PFSK-1 (cell line): ENCODE measurements around the gene VWA5B1.

Source experiments
- FOXP2 ChIP-seq: optimal IDR thresholded peaks from 2 replicates; pipeline ENCODE3; 2011; ENCODE audit warnings: borderline replicate concordance, control low read depth, inconsistent platforms; ENCODE audit not compliant: insufficient read depth; ENCODE audit errors: extremely low read length, extremely low read depth
- POLR2AphosphoS5 ChIP-seq: IDR thresholded peaks from 2 replicates; pipeline ENCODE4 v1.6.1; 2012; ENCODE audit warnings: low read depth, mild to moderate bottlenecking, control low read depth, low read length, moderate library complexity
- SIN3A ChIP-seq: IDR thresholded peaks from 2 replicates; pipeline ENCODE4 v1.6.1; 2012; ENCODE audit warnings: mild to moderate bottlenecking, low read length, moderate library complexity, borderline replicate concordance; ENCODE audit not compliant: insufficient read depth
- TAF1 ChIP-seq: IDR thresholded peaks from 2 replicates; pipeline ENCODE4 v1.6.1; 2012; ENCODE audit warnings: low read length, control low read depth, borderline replicate concordance; ENCODE audit not compliant: insufficient read depth
- TF ChIP-seq, protein P1 (sequence below), 2 experiments: IDR thresholded peaks; 2 replicates each; pipeline versions ENCODE4 v1.6.1 to v1.8.0; 2011 to 2012; ENCODE audit warnings: low read depth in 2 of 2, low read length in 2 of 2, control low read depth in 1 of 2, inconsistent platforms in 1 of 2, mild to moderate bottlenecking in 1 of 2, moderate library complexity in 1 of 2; ENCODE audit not compliant: insufficient read depth in 1 of 2

The VWA5B1 gene

DNA sequence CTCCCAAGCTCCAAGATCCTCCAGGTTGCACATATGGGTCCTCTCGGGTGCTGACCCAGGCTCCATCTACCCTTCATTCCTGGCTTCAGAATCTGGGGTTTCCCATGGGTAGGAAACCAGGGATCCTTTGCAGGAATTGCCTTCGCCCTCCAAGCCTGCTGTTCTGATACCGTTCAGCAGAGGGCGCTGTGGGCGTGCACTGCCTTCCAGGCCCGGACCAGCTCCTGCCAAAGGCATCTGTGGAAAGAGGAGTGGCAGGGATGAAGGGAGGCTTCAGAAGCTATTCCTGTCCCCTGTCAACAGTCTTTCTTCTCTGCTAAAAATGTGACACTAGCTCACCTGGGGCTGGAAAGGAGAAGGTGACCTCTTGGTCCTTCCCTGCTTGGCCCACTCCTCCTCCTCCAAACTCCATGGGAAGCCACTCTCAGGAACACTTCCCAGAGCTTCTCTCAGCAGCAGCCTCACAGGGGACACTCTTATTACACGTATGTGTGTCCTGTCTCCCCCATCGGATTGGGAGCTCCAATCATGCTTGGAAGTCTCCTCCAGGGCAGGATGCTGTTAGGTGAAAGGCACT lies 71.2 kb downstream of the VWA5B1 start:
- no peak for TF ChIP-seq TAF1
- TF ChIP-seq, protein P1, sequence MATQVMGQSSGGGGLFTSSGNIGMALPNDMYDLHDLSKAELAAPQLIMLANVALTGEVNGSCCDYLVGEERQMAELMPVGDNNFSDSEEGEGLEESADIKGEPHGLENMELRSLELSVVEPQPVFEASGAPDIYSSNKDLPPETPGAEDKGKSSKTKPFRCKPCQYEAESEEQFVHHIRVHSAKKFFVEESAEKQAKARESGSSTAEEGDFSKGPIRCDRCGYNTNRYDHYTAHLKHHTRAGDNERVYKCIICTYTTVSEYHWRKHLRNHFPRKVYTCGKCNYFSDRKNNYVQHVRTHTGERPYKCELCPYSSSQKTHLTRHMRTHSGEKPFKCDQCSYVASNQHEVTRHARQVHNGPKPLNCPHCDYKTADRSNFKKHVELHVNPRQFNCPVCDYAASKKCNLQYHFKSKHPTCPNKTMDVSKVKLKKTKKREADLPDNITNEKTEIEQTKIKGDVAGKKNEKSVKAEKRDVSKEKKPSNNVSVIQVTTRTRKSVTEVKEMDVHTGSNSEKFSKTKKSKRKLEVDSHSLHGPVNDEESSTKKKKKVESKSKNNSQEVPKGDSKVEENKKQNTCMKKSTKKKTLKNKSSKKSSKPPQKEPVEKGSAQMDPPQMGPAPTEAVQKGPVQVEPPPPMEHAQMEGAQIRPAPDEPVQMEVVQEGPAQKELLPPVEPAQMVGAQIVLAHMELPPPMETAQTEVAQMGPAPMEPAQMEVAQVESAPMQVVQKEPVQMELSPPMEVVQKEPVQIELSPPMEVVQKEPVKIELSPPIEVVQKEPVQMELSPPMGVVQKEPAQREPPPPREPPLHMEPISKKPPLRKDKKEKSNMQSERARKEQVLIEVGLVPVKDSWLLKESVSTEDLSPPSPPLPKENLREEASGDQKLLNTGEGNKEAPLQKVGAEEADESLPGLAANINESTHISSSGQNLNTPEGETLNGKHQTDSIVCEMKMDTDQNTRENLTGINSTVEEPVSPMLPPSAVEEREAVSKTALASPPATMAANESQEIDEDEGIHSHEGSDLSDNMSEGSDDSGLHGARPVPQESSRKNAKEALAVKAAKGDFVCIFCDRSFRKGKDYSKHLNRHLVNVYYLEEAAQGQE (IDR thresholded peaks at IDR 0.05; ENCODE audit: insufficient read depth in 1 of 2, low read depth in 2 of 2, low read length in 2 of 2) = no peak
- no peak for TF ChIP-seq FOXP2
- TF ChIP-seq SIN3A = no peak

DNA sequence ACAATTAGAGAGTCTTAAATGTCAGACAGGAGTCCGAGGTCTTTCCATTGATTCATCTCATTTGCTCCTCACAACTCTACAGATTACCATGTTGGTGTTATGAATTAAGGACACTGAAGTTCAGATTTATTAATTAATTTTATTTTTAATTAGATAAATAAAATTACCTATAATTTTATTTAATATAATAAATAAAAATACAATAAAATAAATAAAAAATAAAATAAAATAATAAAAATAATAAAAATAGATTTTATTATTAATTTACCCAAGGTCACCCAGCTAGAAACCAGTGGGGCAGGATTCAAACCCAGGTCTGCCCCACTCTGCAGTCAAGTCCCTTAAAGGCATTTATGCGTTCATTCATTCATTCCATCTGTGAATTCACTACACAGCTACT lies 72.2 kb downstream of the VWA5B1 start:
- TF ChIP-seq, protein P1 (IDR thresholded peaks at IDR 0.05; ENCODE audit: insufficient read depth in 1 of 2, low read depth in 2 of 2, low read length in 2 of 2) = no peak
- TF ChIP-seq POLR2AphosphoS5 = no peak

GRCh38 chr1:20365421-20366055 lies 74.9 kb downstream of the VWA5B1 start:
- TF ChIP-seq FOXP2 (no peak), POLR2AphosphoS5 (no peak), TAF1 (no peak), SIN3A (no peak)
- TF ChIP-seq, protein P1 (IDR thresholded peaks at IDR 0.05; ENCODE audit: insufficient read depth in 1 of 2, low read depth in 2 of 2, low read length in 2 of 2) = no peak

DNA sequence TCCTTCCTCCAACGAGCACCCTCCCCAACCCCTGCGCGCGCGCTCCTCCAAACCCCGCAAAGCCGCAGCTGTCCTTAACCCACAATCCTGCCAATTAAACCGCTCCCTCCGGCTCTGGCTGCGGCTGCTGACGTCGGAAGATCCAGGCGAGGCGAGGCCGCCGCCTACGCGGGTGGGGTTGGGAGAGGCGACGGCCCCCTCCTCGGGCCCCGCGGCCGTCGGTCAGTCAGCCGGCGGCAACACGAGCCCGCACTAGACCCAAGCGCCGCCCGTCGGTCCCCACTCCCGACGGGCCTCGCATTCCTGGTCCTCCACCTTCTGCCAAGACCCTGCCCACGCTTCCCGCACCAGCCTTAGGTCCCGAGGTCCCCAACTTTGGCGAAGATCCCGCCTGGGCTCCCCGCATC lies 75.4 kb downstream of the VWA5B1 start:
- TF ChIP-seq, protein P1 (IDR thresholded peaks at IDR 0.05; ENCODE audit: insufficient read depth in 1 of 2, low read depth in 2 of 2, low read length in 2 of 2) = no peak
- no peak for TF ChIP-seq FOXP2
- TF ChIP-seq SIN3A = no peak
- no peak for TF ChIP-seq POLR2AphosphoS5
- TF ChIP-seq TAF1 = no peak

DNA sequence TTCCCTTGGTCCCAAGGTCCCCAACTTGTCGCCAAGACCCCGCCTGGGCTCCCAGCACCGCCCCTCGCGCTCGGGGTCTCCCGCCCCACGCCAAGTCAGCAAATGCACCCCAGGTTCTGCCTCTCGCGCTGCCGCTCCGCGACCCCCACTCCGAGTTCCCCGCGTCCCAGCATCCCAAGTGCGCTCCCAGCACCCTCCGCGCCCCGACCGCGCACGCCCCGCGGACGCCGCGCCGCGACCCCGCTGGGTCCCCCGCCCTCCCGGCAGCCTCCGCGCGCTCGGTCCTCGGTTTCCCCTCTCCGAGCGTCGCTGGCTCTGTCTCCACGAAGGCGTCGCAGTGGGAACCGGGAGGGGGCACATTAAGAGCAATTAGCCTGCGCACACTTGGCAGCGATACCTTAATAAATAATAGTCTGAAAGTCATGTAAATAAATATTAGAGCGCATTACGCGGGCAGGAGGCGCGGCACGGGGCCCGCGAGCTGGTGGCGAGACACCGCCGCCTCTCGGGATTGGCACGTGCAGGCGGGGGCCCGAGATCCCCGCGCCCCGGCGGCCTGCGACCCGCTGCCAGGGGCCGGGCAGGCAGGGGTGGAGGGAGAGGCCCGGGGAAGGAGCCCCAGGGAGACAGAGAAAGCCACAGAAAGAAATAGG lies 75.9 kb downstream of the VWA5B1 start:
- TF ChIP-seq TAF1 (no peak), SIN3A (no peak), FOXP2 (no peak), POLR2AphosphoS5 (no peak)
- TF ChIP-seq, protein P1 (IDR thresholded peaks at IDR 0.05; ENCODE audit: insufficient read depth in 1 of 2, low read depth in 2 of 2, low read length in 2 of 2) = no peak
